Muscle of back (tissue), 11 donors: ENCODE results near the gene REXO1. TPM values are rescaled to one million over a fixed set of nuclear protein-coding genes. Genes with fewer than 3 reads are reported as not detected.
"Not testable (repeated sequence)": the region's sequence is repeated elsewhere in the genome, so short reads cannot be mapped to it uniquely, and the experiment has no call there.

ENCODE experiments used
- DNase-seq, 3 donors: peaks; one replicate each; pipeline versions ENCODE4 v3.0.0 to v3.0.0-alpha.2; 2013
- polyA plus RNA-seq, 10 donors: library from polyadenylated mRNA; unstranded; fragments of 120-200 nt; gene quantifications; one replicate each; pipeline ENCODE4 v1.2.1, GENCODE V29; 2013; ENCODE audit not compliant: insufficient read length in 10 of 10

The REXO1 gene
- polyA plus RNA-seq, 10 donors = 16.1 to 27.6 (median 23.0) TPM

DNA sequence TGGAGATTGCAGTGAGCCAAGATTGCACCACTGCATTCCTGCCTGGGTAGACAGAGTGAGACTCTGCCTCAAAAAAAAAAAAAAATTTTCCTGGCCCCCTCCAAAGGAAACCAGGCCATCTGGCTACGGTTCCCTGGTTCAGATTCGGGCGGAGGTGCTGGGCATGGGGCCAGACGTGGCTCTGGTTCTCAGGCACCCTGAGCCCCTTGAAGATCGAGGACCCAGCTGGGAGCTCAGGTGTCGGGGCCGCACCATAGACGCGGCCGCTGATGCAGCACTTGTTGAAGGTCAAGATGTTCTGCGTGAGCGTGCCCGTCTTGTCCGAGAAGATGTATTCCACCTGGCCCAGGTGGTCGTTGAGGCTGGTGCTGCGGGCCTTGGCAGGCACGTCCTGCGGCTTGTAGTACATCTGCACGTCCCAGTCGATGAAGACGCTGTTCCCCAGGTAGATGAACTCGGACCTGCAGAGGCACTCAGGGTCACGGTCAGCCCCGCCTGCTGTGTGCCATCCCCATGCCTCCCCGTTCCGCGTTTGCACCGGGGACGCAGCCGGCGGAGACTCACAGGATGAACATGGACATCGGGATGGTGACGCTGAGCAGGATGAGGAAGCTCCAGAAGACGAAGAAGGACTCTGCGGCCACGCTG is 48.5 kb downstream of the REXO1 start:
- DNase-seq = no peak

GRCh38 chr19:1797313-1797712 is 51.0 kb downstream of the REXO1 start:
- DNase-seq = not testable (repeated sequence)

DNA sequence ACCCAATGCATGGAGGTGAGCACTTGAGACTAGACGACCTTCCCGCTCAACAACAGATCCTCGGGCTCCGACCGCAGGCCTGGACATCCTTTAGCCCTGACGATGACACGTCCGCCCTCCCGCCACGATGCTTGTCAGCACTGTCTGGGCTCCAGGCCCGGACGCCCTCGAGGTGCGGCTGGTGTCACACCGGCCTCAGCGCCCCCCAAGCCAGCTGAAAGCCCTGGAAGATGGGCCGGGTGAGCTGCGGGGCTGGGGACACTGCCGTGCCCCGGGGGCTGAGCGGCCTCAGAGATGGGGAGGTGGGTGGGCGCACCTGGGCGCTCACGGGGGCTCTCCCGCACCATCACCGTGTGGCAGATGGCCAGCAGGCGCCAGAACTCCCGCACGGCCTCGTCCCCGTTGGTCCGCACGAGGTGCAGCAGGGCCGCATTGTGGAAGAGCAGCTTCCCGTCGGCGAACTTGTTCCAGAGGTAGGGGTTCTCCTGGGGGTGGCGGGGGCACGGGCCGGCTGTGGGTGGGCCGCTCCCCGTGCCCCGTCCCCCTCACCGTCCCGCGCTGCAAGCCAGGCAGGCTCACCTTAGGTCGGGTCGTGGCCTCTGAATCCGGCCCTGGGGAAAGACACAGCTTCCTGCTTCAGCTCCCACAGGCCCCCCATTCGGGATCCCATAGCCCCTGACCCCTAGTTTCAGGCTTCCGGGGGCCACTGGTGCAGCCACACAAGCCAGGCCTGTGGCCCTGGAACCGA is 51.7 kb downstream of the REXO1 start:
- no peak for DNase-seq

GRCh38 chr19:1794424-1795172 is 53.7 kb downstream of the REXO1 start:
- no peak for DNase-seq

- no peak for DNase-seq
Measured at GRCh38 chr19:1791879-1792278, 56.4 kb downstream of the REXO1 start.

DNA sequence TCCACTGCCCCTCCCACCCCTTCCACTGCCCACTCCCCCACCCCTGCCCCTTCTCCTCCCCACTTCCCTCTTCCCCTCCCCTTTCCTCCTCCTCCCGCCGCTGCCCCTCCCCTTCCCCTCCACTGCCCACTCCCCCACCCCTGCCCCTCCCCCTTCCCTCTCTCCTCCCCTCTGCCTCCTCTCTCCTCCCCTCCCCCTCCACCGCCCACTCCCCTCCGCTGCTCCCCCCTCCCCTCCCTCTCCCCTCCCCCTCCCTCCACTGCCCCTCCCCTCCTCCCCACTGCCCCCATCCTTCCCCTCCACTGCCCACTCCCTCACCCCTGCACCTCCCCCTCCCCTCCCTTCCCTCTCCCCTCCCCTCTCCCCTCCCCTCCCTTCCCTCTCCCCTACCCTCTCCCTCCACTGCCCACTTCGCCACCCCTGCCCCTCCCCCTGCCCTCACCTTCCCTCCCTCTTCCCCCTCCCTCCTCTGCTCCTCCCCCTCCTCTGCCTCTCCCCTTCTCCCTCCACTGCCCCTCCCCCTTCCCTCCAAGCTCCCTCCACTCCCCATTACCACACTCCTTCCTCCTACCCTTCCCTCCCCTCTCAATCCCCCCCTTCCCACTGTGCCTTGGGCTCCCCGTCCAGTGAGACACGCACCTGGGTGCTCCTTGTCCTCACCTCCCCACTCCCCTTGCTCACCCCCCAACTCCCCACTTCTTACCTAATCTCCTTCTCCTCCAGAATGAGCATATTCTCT is 58.1 kb downstream of the REXO1 start:
- no peak for DNase-seq

DNA sequence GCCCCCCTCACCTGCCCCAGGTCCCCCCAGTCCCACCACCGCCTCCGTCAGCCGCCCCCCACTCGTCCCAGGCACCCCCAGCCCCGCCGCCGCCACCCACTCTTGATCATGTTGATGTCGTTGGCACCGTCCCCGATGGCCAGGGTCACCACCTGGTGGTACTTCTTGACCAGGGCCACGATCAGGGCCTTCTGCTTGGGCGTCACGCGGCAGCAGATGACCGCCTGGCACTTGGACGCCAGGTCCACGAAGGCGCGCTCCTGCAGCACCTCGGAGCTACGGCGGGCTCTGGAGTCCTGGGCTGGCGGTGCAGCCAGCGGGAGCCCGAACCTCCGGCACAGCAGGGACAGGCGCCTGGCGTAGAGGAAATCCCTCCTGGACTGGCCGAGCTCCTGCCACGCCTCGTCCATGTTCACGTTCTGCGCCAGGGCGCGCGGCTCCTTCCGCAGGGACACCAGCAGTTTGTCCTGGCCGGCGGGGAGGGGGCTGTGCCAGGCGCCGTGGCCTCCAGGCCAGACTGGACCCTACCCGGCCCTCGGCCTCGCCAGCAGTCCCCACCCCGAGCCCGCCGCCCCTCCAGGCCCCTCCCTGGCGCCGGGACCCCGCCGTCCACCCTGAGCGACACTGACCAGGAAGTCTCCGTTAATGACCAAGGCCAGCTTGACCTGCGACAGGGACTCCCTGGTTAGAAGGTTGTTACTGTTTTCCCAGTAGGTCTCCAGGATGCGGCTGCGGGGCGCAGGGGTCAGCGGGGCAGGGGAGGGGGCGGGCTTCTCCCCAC is 58.8 kb downstream of the REXO1 start:
- no peak for DNase-seq

- DNase-seq = no peak
Measured at GRCh38 chr19:1787116-1787515, 61.2 kb downstream of the REXO1 start.

DNA sequence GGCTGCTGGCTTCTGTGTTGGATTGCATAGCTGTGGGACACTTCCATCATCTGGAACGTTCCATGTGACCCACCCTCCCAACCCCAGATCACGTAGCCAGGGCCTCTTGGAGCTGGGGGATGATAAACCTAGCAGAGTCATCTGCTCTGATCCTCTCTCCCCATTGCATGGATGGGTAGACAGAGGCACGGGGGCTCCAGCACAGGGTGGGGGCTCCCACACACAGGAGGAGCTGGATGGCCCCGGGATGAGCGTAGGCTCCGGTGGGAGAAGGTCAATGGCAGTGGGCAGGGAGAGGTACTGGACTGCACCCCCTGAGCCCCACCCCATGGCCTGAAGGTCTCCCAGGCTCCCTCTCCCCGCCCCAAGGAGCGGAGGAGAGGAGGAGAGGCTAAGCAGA is 61.6 kb downstream of the REXO1 start:
- no peak for DNase-seq

DNA sequence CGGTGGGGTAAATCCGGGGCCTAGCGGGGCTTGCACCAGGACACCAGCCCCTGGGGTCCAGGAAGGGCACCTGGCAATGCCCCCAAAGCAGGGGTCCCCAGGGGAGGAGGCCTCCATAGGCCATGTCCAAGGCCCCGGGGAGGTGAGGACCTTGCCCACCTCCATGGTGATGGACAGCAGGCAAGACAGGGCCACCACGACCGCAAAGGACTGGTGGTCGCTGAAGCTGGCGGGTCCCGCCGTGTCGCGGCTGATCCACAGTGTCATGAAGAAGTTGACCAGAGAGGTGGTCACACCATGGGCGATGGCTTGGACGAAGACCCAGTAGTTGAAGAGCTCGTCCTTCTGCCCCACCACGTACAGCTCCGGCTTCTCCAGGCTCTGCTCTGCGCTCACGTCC is 63.0 kb downstream of the REXO1 start:
- no peak for DNase-seq

- DNase-seq = no peak
Measured at GRCh38 chr19:1783874-1784273, 64.4 kb downstream of the REXO1 start.

- DNase-seq = no peak
Measured at GRCh38 chr19:1783354-1783753, 64.9 kb downstream of the REXO1 start.

DNA sequence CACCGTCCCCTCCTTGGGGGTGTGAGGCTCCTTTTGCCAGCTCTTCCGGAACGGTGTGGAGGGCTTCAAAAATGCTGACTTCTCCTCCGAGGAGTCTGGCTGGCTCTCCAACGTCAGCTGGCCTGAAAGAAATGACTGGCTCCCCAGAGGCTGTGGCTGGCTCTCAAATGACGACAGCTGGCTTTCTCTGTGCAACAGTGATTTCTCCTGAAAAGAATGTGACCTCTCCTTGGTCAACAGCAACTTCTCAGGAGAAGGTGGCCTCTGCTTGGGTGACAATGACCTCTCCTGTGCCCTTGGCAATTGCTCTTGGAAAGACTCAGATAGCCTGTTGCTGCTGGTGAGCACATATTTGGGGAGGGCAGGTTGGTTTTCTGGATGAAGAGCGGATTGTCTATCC is 65.8 kb downstream of the REXO1 start:
- peak in 1 of 3 donors; percentile 6 for DNase-seq

GRCh38 chr19:1780272-1780958 is 67.9 kb downstream of the REXO1 start:
- DNase-seq = no peak

DNA sequence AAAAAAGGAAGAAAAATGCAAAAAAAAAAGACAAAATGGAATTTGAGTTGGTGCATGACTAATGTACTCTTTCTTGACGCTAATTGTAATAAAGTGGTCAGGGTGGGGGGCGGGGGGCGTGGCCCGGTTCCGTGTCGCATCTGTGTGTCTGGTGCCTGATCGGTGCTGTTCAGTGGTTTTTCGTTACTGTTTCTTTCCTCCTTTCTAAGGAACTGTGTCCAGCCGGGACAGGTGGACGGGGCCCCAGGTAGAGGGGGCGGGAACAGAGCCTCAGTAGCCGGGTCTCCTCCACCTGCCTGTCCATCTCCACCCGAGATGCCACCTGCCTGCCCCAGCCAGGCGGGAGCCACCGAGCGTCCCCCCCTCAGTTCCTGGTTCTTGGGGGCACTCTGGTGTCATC is 68.7 kb downstream of the REXO1 start:
- no peak for DNase-seq

- no peak for DNase-seq
Measured at GRCh38 chr19:1777149-1777548, 71.1 kb downstream of the REXO1 start.

DNA sequence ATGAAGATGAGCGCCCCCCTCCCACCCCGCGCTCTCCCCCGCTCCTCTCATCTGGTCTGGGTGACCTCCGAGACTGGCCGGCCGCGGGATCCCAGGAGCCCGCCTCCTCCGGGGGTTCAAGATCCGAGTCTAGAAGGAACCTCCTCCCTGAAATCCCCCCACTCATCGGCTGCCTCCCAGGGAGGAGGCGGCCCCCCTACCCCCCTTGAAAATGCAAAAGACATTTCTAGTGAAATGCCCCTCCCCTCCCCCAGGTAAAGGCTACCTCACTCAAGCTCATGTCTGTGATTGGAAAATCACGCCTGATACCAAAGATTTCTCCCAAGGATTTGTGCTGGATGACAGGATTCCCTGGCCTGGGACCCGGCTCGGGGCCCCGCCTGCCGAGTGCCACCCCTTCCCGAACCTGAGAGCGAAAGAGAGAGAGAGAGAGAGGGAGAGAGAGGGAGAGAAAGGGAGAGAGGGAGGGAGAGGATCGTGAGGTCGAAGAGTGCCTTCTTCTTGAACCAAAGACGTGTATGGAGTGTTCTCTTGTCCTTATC is 71.6 kb downstream of the REXO1 start:
- no peak for DNase-seq

- no peak for DNase-seq
Measured at GRCh38 chr19:1775951-1776605, 72.2 kb downstream of the REXO1 start.

- DNase-seq = no peak
Measured at GRCh38 chr19:1774989-1775772, 73.1 kb downstream of the REXO1 start.
